Left ventricle myocardium inferior (tissue), 1 donor: ENCODE results near the gene SND1. TPM values are rescaled to one million over a fixed set of nuclear protein-coding genes. Genes with fewer than 3 reads are reported as not detected.
A peak's percentile ranks its signal among the peaks of the same experiment; 100 is the strongest.

Source experiments
- DNase-seq: peaks from one replicate; pipeline ENCODE4 v3.0.0-alpha.2; 2020
- H3K27ac ChIP-seq: fragments of 200-600 bp; replicated peaks from 2 replicates; pipeline ENCODE4 v1.8.0; 2021
- H3K27me3 ChIP-seq: fragments of 200-600 bp; 2 replicates; pipeline ENCODE4 v1.8.0; 2021; ENCODE audit warnings: low read depth
- H3K36me3 ChIP-seq: fragments of 200-600 bp; 2 replicates; pipeline ENCODE4 v1.8.0; 2021
- H3K4me1 ChIP-seq: fragments of 200-600 bp; 2 replicates; pipeline ENCODE4 v1.8.0; 2021
- H3K4me3 ChIP-seq: fragments of 200-600 bp; 2 replicates; pipeline ENCODE4 v1.8.0; 2021; ENCODE audit warnings: mild to moderate bottlenecking, moderate library complexity
- H3K9me3 ChIP-seq: fragments of 200-600 bp; replicated peaks from 2 replicates; pipeline ENCODE4 v1.8.0; 2021
- CTCF ChIP-seq: fragments of 200-600 bp; IDR thresholded peaks from 2 replicates; pipeline ENCODE4 v1.8.0; 2021; ENCODE audit warnings: antibody characterized with exemption, mild to moderate bottlenecking, borderline replicate concordance
- intact Hi-C: fragments of 100-400 bp; cut with micrococcal nuclease; formaldehyde crosslinking; loops from one replicate; pipeline ENCODE4 v1.11.0; 2022
- total RNA-seq: library from RNA; stranded (reverse); fragmentation: NEBNext Ultra II Directional; extraction: Animal tissue kit (Norgen Biotek cat#: 25700); gene quantifications from one replicate; pipeline ENCODE4 v1.2.1, GENCODE V29; 2021
- donor health status: DM: no; HTN: yes; CAD: no; lungs with severe emphysema.

The SND1 gene
- total RNA-seq, 1 donor from 2014 or later, result 71.6 TPM

DNA sequence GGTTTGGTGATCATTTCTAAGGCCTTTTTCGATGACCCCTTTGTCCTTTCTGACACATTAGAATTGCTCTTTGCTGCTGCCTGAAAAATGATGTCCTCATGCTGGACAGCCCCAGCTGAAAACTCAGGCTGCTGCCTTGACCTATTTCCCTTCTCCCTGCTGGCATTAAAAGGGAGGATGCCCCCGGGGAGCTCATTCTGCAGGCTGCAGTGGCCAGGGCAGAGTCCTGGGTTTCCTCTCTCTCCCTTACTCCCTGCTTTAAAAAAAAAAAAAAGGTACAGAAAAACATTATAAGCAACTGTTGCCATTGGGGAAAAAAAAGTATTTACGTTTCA, 343.9 kb downstream of the SND1 start:
- TF ChIP-seq CTCF, result no peak
- H3K27me3 ChIP-seq, result no peaks in the 10 kb centered on the region
- peaks cover 13% of the 10 kb centered on the region for H3K36me3 ChIP-seq
- peaks cover 81% of the 10 kb centered on the region for H3K4me1 ChIP-seq
- intact Hi-C loops, result no loop called here
- no peaks in the 10 kb centered on the region for H3K9me3 ChIP-seq
- peak overlapping the region; percentile 86 for H3K27ac ChIP-seq
- DNase-seq, result peak; percentile 35
- no peak overlapping the region for H3K4me3 ChIP-seq

GRCh38 chr7:127996253-127997071, 344.5 kb downstream of the SND1 start:
- H3K4me3 ChIP-seq, result no peak overlapping the region
- peaks cover 7% of the 10 kb centered on the region for H3K36me3 ChIP-seq
- intact Hi-C loops, result no loop called here
- no peaks in the 10 kb centered on the region for H3K27me3 ChIP-seq
- no peak for TF ChIP-seq CTCF
- DNase-seq, result no peak
- H3K27ac ChIP-seq, result peak overlapping the region; percentile 86
- peaks cover 86% of the 10 kb centered on the region for H3K4me1 ChIP-seq
- no peaks in the 10 kb centered on the region for H3K9me3 ChIP-seq

DNA sequence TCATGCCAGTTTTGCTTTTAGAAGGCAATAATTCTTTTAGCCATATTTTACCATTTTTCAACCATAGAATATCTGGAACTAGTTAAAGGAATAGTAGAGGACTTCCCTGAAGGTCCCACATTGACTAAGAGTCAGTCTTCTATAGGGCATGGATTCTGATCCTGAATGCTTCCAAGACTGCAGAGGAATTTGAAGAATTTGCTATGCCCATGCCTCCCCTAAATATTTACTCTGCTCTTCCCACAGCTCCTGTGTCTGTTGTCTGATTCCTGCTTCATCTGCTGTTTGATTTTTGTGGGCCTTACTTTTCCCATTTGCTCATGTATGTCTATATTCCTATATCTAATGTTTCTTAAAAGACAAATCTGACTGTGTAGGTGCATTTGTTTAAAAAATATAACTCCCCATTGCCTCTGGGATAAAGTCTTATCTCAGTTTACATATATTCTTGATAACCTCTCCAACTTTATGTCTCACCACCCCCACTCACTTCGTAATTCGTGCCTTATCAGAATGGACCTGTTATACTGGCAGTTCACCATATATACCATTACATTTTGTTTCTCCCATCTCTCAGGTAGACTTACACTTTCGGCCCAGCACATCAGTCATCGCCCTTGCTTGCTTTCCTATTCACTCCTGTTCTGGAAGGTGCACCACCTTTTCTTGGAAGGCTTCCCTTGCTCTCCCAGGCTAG, 345.4 kb downstream of the SND1 start:
- H3K4me1 ChIP-seq, result peaks cover 78% of the 10 kb centered on the region
- DNase-seq, result no peak
- no peak overlapping the region for H3K4me3 ChIP-seq
- H3K9me3 ChIP-seq, result no peaks in the 10 kb centered on the region
- H3K27ac ChIP-seq, result no peak overlapping the region
- no peak for TF ChIP-seq CTCF
- H3K36me3 ChIP-seq, result peaks cover 4% of the 10 kb centered on the region
- intact Hi-C loops, result no loop called here
- no peaks in the 10 kb centered on the region for H3K27me3 ChIP-seq

DNA sequence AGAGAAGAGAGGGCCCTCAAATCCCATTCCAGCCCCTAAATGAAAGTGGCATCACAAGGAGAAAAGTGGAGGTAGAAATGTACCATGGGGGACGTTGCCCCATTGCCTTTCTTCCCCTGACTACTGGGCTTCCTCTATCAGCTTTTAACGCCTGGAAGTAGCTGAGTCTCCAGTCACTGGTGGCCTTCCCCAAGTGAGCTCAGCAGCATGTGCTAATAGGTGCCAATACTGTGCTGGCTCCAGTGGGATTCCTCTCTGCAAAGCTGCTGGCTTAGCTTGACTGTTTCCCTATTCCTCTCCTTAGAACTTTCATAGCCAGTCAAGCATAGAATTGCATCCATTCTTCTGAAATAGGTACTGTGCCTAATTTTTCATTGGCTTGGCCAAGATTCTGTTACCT, 346.7 kb downstream of the SND1 start:
- intact Hi-C loops, result no loop called here
- Histone ChIP-seq H3K4me3 (no peak overlapping the region), H3K27ac (no peak overlapping the region), H3K4me1 (peaks cover 80% of the 10 kb centered on the region), H3K9me3 (no peaks in the 10 kb centered on the region), H3K27me3 (no peaks in the 10 kb centered on the region), H3K36me3 (no peaks in the 10 kb centered on the region)
- DNase-seq, result no peak
- TF ChIP-seq CTCF, result no peak

- Histone ChIP-seq H3K9me3 (no peaks in the 10 kb centered on the region), H3K36me3 (no peaks in the 10 kb centered on the region), H3K4me3 (no peak overlapping the region), H3K27me3 (no peaks in the 10 kb centered on the region), H3K27ac (no peak overlapping the region), H3K4me1 (peaks cover 77% of the 10 kb centered on the region)
- DNase-seq, result no peak
- no peak for TF ChIP-seq CTCF
- intact Hi-C loops, result no loop called here
Measured at GRCh38 chr7:128000048-128000447, 348.1 kb downstream of the SND1 start.
